Activated CD4-positive, alpha-beta T cell treated with anti-CD3 and anti-CD28 coated beads for 36 hours (primary cell): ENCODE data around the gene PPM1L. TPM values are rescaled to one million over a fixed set of nuclear protein-coding genes. Genes with fewer than 3 reads are reported as not detected.
"Not testable (repeated sequence)": the region's sequence is repeated elsewhere in the genome, so short reads cannot be mapped to it uniquely, and the experiment has no call there.

Experiments used
- ATAC-seq: fragments of 200-7000 bp; cut with Tn5 transposase; one replicate; pipeline ENCODE4 v1.10.0; 2021; ENCODE audit warnings: mild to moderate bottlenecking, moderate library complexity
- CTCF ChIA-PET: fragments of 350-600 bp; sonication (Branson Sonifier 250); formaldehyde crosslinking; loops from one replicate; lab custom pipeline; 2021; ENCODE audit warnings: antibody characterized with exemption; lab: Charles Lee
- POLR2A ChIA-PET: fragments of 350-600 bp; sonication (Branson Sonifier 250); formaldehyde crosslinking; loops from one replicate; lab custom pipeline; 2021; ENCODE audit warnings: antibody characterized with exemption, inconsistent platforms; lab: Charles Lee
- DNase-seq: peaks from one replicate; pipeline ENCODE4 v3.0.0-alpha.2; 2020
- H3K27ac Mint-ChIP-seq: one replicate; pipeline ENCODE4 v1.8.0; 2021; ENCODE audit warnings: mixed read lengths
- H3K27me3 Mint-ChIP-seq: one replicate; pipeline ENCODE4 v1.8.0; 2021; ENCODE audit warnings: mixed read lengths
- H3K36me3 Mint-ChIP-seq: one replicate; pipeline ENCODE4 v1.8.0; 2021; ENCODE audit warnings: low read depth, mixed read lengths
- H3K4me1 Mint-ChIP-seq: one replicate; pipeline ENCODE4 v1.8.0; 2021; ENCODE audit warnings: mixed read lengths
- H3K4me3 Mint-ChIP-seq: one replicate; pipeline ENCODE4 v1.8.0; 2021; ENCODE audit warnings: mild to moderate bottlenecking, moderate library complexity, mixed read lengths
- H3K9me3 Mint-ChIP-seq: one replicate; pipeline ENCODE4 v1.8.0; 2021; ENCODE audit warnings: low read depth, mixed read lengths
- intact Hi-C, 2 experiments: fragments of 100-400 bp; cut with DNase I in 1 of 2; cut with micrococcal nuclease in 1 of 2; formaldehyde crosslinking; loops; one replicate each; pipeline versions ENCODE4 v1.14.2 to v1.15.1; 2022 to 2024; cut with DNase I, micrococcal nuclease
- total RNA-seq, 2 experiments: library from RNA; stranded (reverse); gene quantifications; one replicate each; pipeline ENCODE4 v1.2.3, GENCODE V29; 2021

The PPM1L gene
- total RNA-seq, 2 experiments from 2014 or later: 1.8 to 2.4 TPM

- no peaks in the 10 kb centered on the region for H3K27me3 Mint-ChIP-seq
- ChIA-PET CTCF (no interaction called here), POLR2A (no interaction called here)
- H3K4me3 Mint-ChIP-seq: no peak overlapping the region
- peaks cover 6% of the 10 kb centered on the region for H3K9me3 Mint-ChIP-seq
- no peaks in the 10 kb centered on the region for H3K36me3 Mint-ChIP-seq
- DNase-seq: no peak
- no peak for ATAC-seq
- intact Hi-C loops: no loop called here
- no peaks in the 10 kb centered on the region for H3K4me1 Mint-ChIP-seq
- no peak overlapping the region for H3K27ac Mint-ChIP-seq
Measured at GRCh38 chr3:160987982-160988964, 232.2 kb downstream of the PPM1L start.

GRCh38 chr3:160990446-160990845, 234.4 kb downstream of the PPM1L start:
- H3K4me3 Mint-ChIP-seq: no peak overlapping the region
- POLR2A ChIA-PET: no interaction called here
- H3K4me1 Mint-ChIP-seq: no peaks in the 10 kb centered on the region
- no peak overlapping the region for H3K27ac Mint-ChIP-seq
- CTCF ChIA-PET: no interaction called here
- H3K9me3 Mint-ChIP-seq: peaks cover 2% of the 10 kb centered on the region
- DNase-seq (no peak), ATAC-seq (no peak)
- intact Hi-C loops: no loop called here
- peaks cover 3% of the 10 kb centered on the region for H3K27me3 Mint-ChIP-seq
- no peaks in the 10 kb centered on the region for H3K36me3 Mint-ChIP-seq

GRCh38 chr3:160992712-160993111, 236.7 kb downstream of the PPM1L start:
- Mint-ChIP-seq H3K4me3 (no peak overlapping the region), H3K36me3 (no peaks in the 10 kb centered on the region), H3K27ac (no peak overlapping the region), H3K4me1 (no peaks in the 10 kb centered on the region), H3K27me3 (peaks cover 3% of the 10 kb centered on the region), H3K9me3 (peaks cover 2% of the 10 kb centered on the region)
- intact Hi-C loops: no loop called here
- ChIA-PET POLR2A (no interaction called here), CTCF (no interaction called here)
- ATAC-seq: no peak
- DNase-seq: no peak

GRCh38 chr3:160996811-160997210, 240.8 kb downstream of the PPM1L start:
- ATAC-seq: no peak
- intact Hi-C loops: no loop called here
- Mint-ChIP-seq H3K4me1 (peaks cover 4% of the 10 kb centered on the region), H3K27me3 (peaks cover 3% of the 10 kb centered on the region), H3K4me3 (no peak overlapping the region), H3K27ac (no peak overlapping the region), H3K36me3 (no peaks in the 10 kb centered on the region), H3K9me3 (peaks cover 2% of the 10 kb centered on the region)
- CTCF ChIA-PET: no interaction called here
- no peak for DNase-seq
- POLR2A ChIA-PET: no interaction called here

- intact Hi-C loops: no loop called here
- ChIA-PET POLR2A (no interaction called here), CTCF (no interaction called here)
- Mint-ChIP-seq H3K9me3 (peaks cover 2% of the 10 kb centered on the region), H3K27ac (no peak overlapping the region), H3K36me3 (no peaks in the 10 kb centered on the region), H3K27me3 (peaks cover 3% of the 10 kb centered on the region), H3K4me3 (no peak overlapping the region), H3K4me1 (peaks cover 4% of the 10 kb centered on the region)
- ATAC-seq (no peak), DNase-seq (no peak)
Measured at GRCh38 chr3:160998581-160998980, 242.6 kb downstream of the PPM1L start.

GRCh38 chr3:160999274-160999673, 243.2 kb downstream of the PPM1L start:
- ATAC-seq: peak; percentile 39
- Mint-ChIP-seq H3K9me3 (peaks cover 2% of the 10 kb centered on the region), H3K4me1 (peaks cover 4% of the 10 kb centered on the region), H3K4me3 (no peak overlapping the region), H3K27me3 (peaks cover 3% of the 10 kb centered on the region), H3K36me3 (no peaks in the 10 kb centered on the region), H3K27ac (no peak overlapping the region)
- peak; percentile 18 for DNase-seq
- intact Hi-C loops: no loop called here
- ChIA-PET POLR2A (no interaction called here), CTCF (no interaction called here)

GRCh38 chr3:161008086-161008485, 252.1 kb downstream of the PPM1L start:
- ATAC-seq: no peak
- no peak overlapping the region for H3K27ac Mint-ChIP-seq
- H3K27me3 Mint-ChIP-seq: no peaks in the 10 kb centered on the region
- CTCF ChIA-PET: no interaction called here
- H3K4me3 Mint-ChIP-seq: no peak overlapping the region
- intact Hi-C loops: no loop called here
- no peak for DNase-seq
- H3K9me3 Mint-ChIP-seq: peaks cover 3% of the 10 kb centered on the region
- POLR2A ChIA-PET: no interaction called here
- H3K4me1 Mint-ChIP-seq: no peaks in the 10 kb centered on the region
- no peaks in the 10 kb centered on the region for H3K36me3 Mint-ChIP-seq

- intact Hi-C loops, ATAC-seq, H3K4me1 Mint-ChIP-seq, H3K27me3 Mint-ChIP-seq, H3K4me3 Mint-ChIP-seq, H3K9me3 Mint-ChIP-seq, POLR2A ChIA-PET, H3K27ac Mint-ChIP-seq, H3K36me3 Mint-ChIP-seq, DNase-seq, CTCF ChIA-PET: not testable (repeated sequence)
Measured at GRCh38 chr3:161010151-161010550, 254.1 kb downstream of the PPM1L start.

GRCh38 chr3:161014843-161015749, 259.1 kb downstream of the PPM1L start:
- intact Hi-C loops: no loop called here
- no peaks in the 10 kb centered on the region for H3K27me3 Mint-ChIP-seq
- no peak overlapping the region for H3K27ac Mint-ChIP-seq
- H3K9me3 Mint-ChIP-seq: peaks cover 5% of the 10 kb centered on the region
- H3K4me1 Mint-ChIP-seq: no peaks in the 10 kb centered on the region
- POLR2A ChIA-PET: no interaction called here
- H3K4me3 Mint-ChIP-seq: no peak overlapping the region
- DNase-seq (no peak), ATAC-seq (no peak)
- H3K36me3 Mint-ChIP-seq: no peaks in the 10 kb centered on the region
- CTCF ChIA-PET: no interaction called here

GRCh38 chr3:161016417-161017313, 260.6 kb downstream of the PPM1L start:
- ChIA-PET POLR2A (no interaction called here), CTCF (interaction anchor here (0.5 kb wide), 1 partner anchor 301 kb away, joined by 3 read pairs; no protein-coding TSS in a partner anchor)
- no peaks in the 10 kb centered on the region for H3K4me1 Mint-ChIP-seq

GRCh38 chr3:161017971-161018370, 261.9 kb downstream of the PPM1L start:
- Mint-ChIP-seq H3K4me3 (no peak overlapping the region), H3K9me3 (peaks cover 5% of the 10 kb centered on the region), H3K27ac (no peak overlapping the region), H3K27me3 (no peaks in the 10 kb centered on the region), H3K4me1 (no peaks in the 10 kb centered on the region), H3K36me3 (peaks cover 3% of the 10 kb centered on the region)
- ChIA-PET CTCF (no interaction called here), POLR2A (no interaction called here)
- ATAC-seq: no peak
- intact Hi-C loops: no loop called here
- DNase-seq: no peak

More at GRCh38 chr3:161016417-161017313, 260.6 kb downstream of the PPM1L start:
- ATAC-seq (no peak), DNase-seq (no peak)
- Mint-ChIP-seq H3K4me3 (no peak overlapping the region), H3K27ac (no peak overlapping the region), H3K9me3 (peaks cover 5% of the 10 kb centered on the region), H3K27me3 (no peaks in the 10 kb centered on the region), H3K36me3 (no peaks in the 10 kb centered on the region)
- intact Hi-C loops: no loop called here
